ENCODE measurements around the gene MADD.

Gene MADD

GRCh38 chr11:47253660-47254059, 16.3 kb upstream of the MADD start:
- no peak for DNase-seq

- no peak for DNase-seq
Observed at GRCh38 chr11:47254386-47254785, 15.5 kb upstream of the MADD start.

GRCh38 chr11:47256374-47256773, 13.6 kb upstream of the MADD start:
- DNase-seq, result no peak

- DNase-seq, result no peak
Observed at GRCh38 chr11:47257177-47257516, 12.8 kb upstream of the MADD start.

GRCh38 chr11:47257517-47258316, 12.2 kb upstream of the MADD start, which contains the start of gene NR1H3:
Gene NR1H3 (plus strand): TSS chr11:47257996. CDS start chr11:47259217, 1,221 bp downstream.
- DNase-seq, result no peak

GRCh38 chr11:47258317-47258902, 11.5 kb upstream of the MADD start:
- no peak for DNase-seq

GRCh38 chr11:47259232-47259977, 10.5 kb upstream of the MADD start:
- DNase-seq, result peak in 1 of 2 experiments; percentile 61

- no peak for DNase-seq
Observed at GRCh38 chr11:47260366-47260765, 9.6 kb upstream of the MADD start.

- no peak for DNase-seq
Observed at GRCh38 chr11:47261291-47261800, 8.6 kb upstream of the MADD start.

GRCh38 chr11:47264119-47264518, 5.8 kb upstream of the MADD start:
- DNase-seq, result no peak

- no peak for DNase-seq
Observed at GRCh38 chr11:47264521-47264920, 5.4 kb upstream of the MADD start.

GRCh38 chr11:47267876-47268275, 2.1 kb upstream of the MADD start:
- DNase-seq, result no peak

- DNase-seq, result no peak
Observed at GRCh38 chr11:47268448-47269001, 1.4 kb upstream of the MADD start.

GRCh38 chr11:47269002-47269828, 718 bp upstream of the MADD start:
- peak; percentile 89 to 91 for DNase-seq

- peak; percentile 43 to 52 for DNase-seq
Observed at GRCh38 chr11:47270331-47271271, 668 bp downstream of the MADD start.

- no peak for DNase-seq
Observed at GRCh38 chr11:47271328-47271727, 1.4 kb downstream of the MADD start.

GRCh38 chr11:47271961-47272661, 2.2 kb downstream of the MADD start:
- DNase-seq, result no peak

- no peak for DNase-seq
Observed at GRCh38 chr11:47272706-47273105, 2.8 kb downstream of the MADD start.

GRCh38 chr11:47274495-47275235, 4.7 kb downstream of the MADD start:
- DNase-seq, result no peak

- DNase-seq, result no peak
Observed at GRCh38 chr11:47276923-47277322, 7.0 kb downstream of the MADD start.
